Activated CD8-positive, alpha-beta memory T cell treated with anti-CD3 and anti-CD28 coated beads for 36 hours (primary cell): ENCODE results near the gene DUS2. TPM values are rescaled to one million over a fixed set of nuclear protein-coding genes. Genes with fewer than 3 reads are reported as not detected.

ENCODE experiments used
- CTCF ChIA-PET: fragments of 350-600 bp; sonication (Branson Sonifier 250); formaldehyde crosslinking; loops from one replicate; lab custom pipeline; 2021; ENCODE audit warnings: antibody characterized with exemption; lab: Charles Lee
- POLR2A ChIA-PET: fragments of 350-600 bp; sonication (Branson Sonifier 250); formaldehyde crosslinking; loops from one replicate; lab custom pipeline; 2021; ENCODE audit warnings: antibody characterized with exemption; lab: Charles Lee
- total RNA-seq, 2 experiments: library from RNA; stranded (reverse); gene quantifications; one replicate each; pipeline ENCODE4 v1.2.3, GENCODE V29; 2021

DUS2 gene
- 10 to 100 TPM; 37.1 to 40.3 TPM for total RNA-seq

DNA sequence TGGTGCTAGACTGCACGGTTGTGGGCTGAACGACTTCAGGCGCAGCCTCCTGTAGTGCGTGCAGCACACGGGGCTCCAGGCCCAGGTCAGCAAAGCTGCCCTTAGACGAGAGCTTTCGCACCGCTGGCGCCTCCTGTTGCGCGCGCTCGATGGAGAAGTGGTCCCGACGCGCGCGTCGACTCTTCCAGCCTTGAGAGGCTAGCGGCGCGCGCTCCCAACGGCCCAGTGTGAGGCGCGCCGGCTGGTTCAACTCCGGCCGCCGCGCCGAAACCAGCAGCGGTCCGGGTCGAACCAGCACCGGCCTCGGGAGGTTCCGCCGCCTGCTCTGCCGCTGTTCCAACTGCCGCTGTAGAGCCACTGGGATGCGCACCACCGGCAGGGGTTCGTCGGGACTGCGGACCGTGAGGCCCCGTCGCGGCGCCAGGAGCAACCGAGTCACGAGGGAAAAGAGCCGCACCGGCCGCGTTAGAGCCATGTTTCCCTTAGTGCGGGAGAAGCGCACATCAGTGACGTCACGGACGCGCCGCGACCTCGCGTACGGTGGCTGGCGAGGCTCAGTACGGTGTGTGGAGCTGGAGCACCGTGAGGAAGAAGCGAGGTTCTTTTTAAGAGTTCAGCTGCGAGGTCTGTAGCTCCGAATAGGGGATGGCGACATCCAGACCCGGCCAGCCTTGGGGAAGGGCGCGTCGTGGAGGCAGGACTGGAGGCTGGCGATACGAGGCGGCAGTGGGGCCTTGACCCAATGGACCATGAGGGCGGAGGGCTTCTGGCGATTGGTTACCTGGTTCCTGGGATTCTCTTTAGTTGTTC lies at the start of gene DUS2, which contains the start of gene DDX28:
Gene DUS2, plus strand, starts transcription at position 557 of the 810 bp plus-strand sequence. CDS start 14,740 bp downstream, outside the sequence.
Gene DDX28, minus strand, starts transcription at position 505 of the 810 bp plus-strand sequence. Its CDS starts 30 bp downstream, at position 475.
- POLR2A ChIA-PET: interaction anchor here (0.6 to 1.9 kb wide), 7 partner anchors 11 to 57 kb away, joined by 3 to 11 read pairs (median 5); partner anchors contain the start of gene DPEP2
- CTCF ChIA-PET: interaction anchor here (0.7 to 2.3 kb wide), 16 partner anchors 13 to 183 kb away, joined by 3 to 8 read pairs (median 4); no protein-coding TSS in a partner anchor

DNA sequence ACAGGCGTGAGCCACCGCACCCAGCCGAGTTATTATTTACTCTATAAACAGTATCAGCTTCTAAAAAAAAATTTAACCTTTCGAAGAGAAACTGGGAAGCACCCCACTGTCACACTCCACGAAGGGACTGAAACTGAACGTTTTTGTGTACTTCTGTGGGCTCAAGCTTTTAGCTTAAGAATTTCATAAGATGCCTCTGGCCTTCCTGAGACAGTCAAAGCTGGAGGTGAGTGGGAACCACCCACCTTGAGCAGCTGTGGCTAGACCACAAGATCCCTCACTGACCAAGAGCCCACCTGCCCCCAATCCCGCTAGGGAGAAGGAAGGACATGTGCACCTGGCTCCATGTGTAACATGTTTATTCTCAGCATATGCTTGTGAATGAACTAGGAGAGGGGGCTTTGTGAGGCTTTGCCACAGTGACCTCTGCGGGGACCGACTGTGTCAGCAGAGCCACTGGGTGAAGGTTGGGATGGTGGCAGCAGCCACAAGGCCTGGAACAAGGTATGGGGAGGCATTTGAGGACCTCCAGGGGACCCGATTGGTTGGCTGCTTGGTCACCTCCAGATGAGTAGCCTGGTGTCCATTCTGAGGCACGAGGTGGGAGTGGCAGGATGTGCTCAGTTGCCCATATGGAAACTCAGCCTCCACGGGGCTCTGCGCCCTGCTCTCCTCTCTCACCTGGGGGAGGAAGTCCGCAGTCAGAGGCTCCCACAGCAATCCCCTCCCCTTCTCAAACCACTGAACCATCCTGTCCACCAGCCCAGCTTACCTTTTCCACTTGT lies 47.6 kb upstream of the DUS2 start:
- ChIA-PET POLR2A (interaction anchor here (0.6 kb wide), 1 partner anchor 485 kb away, joined by 5 read pairs; no protein-coding TSS in a partner anchor), CTCF (no interaction called here)

DNA sequence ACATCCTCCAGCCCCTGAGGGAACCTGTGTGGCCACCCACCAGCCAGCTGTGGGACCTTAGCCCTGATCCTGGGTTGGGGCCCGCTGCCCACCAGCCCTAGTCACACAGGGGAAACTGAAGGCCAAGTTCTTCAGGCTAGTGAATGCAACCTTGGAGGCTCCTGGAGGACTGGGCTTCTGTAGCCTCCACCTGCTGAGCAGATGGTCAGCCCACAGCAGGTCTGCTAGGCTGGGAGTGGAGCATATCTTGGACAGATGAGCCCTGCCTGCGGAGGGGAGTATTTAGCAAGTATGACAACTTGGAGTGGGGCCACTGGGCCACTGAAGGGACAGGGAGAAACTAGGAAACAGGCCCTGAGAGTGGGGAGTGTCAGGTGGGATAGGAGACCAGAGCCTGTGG lies 46.9 kb upstream of the DUS2 start:
- ChIA-PET CTCF (no interaction called here), POLR2A (no interaction called here)

- ChIA-PET POLR2A (no interaction called here), CTCF (interaction anchor here (0.7 to 1.4 kb wide), 2 partner anchors 16 to 93 kb away, joined by 3 read pairs; no protein-coding TSS in a partner anchor)
Measured at GRCh38 chr16:67977005-67977404, 46.1 kb upstream of the DUS2 start.

GRCh38 chr16:67977469-67978227 lies 45.4 kb upstream of the DUS2 start:
- CTCF ChIA-PET: interaction anchor here (0.7 to 1.4 kb wide), 2 partner anchors 15 to 94 kb away, joined by 3 read pairs; no protein-coding TSS in a partner anchor
- POLR2A ChIA-PET: no interaction called here

DNA sequence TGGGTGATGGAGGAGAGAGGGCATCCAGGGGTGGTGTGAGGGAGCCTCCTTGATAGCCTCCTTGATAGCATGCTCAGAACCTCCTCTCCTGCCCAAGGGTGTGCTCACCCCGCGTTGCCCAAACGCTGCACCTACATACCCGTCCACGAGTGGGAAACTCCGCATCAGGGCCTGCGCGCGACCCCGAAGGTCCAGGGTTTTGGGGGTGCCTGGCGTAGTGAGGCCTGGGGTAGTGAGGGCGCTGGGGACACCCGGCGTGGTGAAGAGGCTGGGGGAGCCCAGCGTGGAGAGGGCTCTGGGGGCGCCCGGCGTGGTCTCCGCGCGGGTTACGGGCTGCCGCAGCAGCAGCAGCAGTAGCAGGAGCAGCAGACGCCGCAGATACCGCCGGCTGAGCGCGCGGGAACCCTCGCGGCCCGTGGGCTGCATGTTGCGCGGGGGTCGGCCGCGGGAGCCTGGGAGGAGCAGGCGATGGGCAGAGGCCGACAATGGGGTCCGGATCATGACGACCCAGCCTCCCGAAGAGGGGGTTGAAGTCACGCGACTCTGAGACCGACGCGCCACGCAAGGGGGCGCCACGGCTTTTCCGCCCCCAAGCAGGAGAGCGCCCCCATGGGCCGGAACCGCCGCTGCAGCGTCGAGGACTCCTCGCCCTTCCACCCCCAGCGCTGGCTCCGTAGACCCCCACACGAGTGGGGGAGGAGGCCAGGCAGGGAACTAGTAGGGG lies 43.0 kb upstream of the DUS2 start, which contains the start of gene DPEP3:
Gene DPEP3, minus strand, starts transcription at position 545 of the 724 bp plus-strand sequence. Its CDS starts 119 bp downstream, at position 426.
- CTCF ChIA-PET: interaction anchor here (1.3 kb wide), 1 partner anchor 19 kb away, joined by 5 read pairs; the partner anchor contains the start of gene DPEP2

GRCh38 chr16:67982011-67982696 lies 40.9 kb upstream of the DUS2 start:
- ChIA-PET CTCF (no interaction called here), POLR2A (no interaction called here)

More for the DNA sequence above, 43.0 kb upstream of the DUS2 start, which contains the start of gene DPEP3:
- POLR2A ChIA-PET: no interaction called here

GRCh38 chr16:67986949-67987348 lies 36.1 kb upstream of the DUS2 start:
- ChIA-PET CTCF (no interaction called here), POLR2A (no interaction called here)

DNA sequence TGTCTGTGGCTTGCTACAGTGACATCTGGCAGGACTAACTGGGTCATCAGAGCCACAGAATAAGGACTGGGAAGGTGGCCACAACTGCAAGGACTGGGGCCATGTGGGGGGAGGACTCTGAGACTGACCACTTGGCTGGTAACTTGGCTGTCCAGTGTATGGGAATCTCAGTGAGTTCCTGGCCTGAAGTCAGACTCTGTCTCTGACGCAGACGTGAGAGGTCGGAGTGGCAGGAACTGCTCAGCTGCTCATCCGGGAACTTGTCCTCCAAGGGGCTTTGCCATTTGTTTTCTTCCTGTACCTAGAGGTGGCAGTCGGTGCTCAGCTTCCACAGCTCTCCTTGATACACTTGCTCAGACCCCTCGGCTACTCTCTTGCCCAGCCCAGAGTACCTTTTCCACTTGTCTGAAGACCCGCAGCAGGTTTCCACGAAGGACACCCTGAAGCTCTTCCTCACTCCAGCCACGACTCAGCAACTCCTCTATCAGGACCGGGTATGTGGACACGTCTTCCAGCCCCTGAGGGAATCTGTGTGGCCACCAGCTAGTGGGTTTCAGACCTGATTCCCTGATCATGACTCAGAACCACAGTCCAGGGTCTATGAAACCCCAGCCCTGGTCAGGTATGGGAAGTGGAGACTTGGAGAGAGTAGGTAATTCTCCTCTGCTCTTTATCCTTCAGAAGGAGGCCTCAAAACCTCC lies 35.5 kb upstream of the DUS2 start:
- POLR2A ChIA-PET: interaction anchor here (0.7 kb wide), 1 partner anchor 325 kb away, joined by 3 read pairs; no protein-coding TSS in a partner anchor
- CTCF ChIA-PET: no interaction called here

- CTCF ChIA-PET: interaction anchor here (1.0 kb wide), 2 partner anchors 16 to 34 kb away, joined by 3 to 4 read pairs; no protein-coding TSS in a partner anchor
- POLR2A ChIA-PET: interaction anchor here (0.7 kb wide), 1 partner anchor 326 kb away, joined by 3 read pairs; no protein-coding TSS in a partner anchor
Measured at GRCh38 chr16:67988675-67989074, 34.4 kb upstream of the DUS2 start.

GRCh38 chr16:67989322-67990017 lies 33.6 kb upstream of the DUS2 start:
- POLR2A ChIA-PET: no interaction called here
- CTCF ChIA-PET: interaction anchor here (1.0 kb wide), 2 partner anchors 17 to 33 kb away, joined by 3 to 4 read pairs; no protein-coding TSS in a partner anchor

DNA sequence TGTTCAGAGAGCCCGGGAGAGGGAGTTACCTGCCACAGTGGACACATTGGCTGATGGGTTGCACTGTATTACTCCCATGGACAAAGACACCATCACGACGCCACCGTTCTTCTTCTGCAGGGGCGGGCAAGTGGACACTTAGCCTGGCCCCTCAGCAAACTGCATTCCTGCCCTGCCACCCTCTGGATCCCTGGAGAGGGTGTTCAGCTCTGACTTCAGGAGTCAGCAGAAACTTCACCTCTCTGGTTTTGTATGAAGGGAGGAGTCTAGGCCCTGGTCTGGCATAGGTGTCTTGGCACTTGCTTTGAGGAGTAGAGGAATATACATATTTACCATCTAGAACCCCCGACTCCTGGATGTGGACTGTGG lies 33.1 kb upstream of the DUS2 start:
- ChIA-PET CTCF (interaction anchor here (1.0 kb wide), 1 partner anchor 18 kb away, joined by 4 read pairs; no protein-coding TSS in a partner anchor), POLR2A (no interaction called here)

- POLR2A ChIA-PET: no interaction called here
- CTCF ChIA-PET: interaction anchor here (0.9 to 2.7 kb wide), 5 partner anchors 13 to 87 kb away, joined by 3 to 13 read pairs (median 4); no protein-coding TSS in a partner anchor
Measured at GRCh38 chr16:67992661-67993206, 30.4 kb upstream of the DUS2 start.

GRCh38 chr16:67993207-67994039 lies 29.7 kb upstream of the DUS2 start:
- POLR2A ChIA-PET: interaction anchor here (0.6 kb wide), 1 partner anchor 47 kb away, joined by 3 read pairs; no protein-coding TSS in a partner anchor

More at GRCh38 chr16:67993207-67994039, 29.7 kb upstream of the DUS2 start:
- CTCF ChIA-PET: interaction anchor here (0.7 to 2.7 kb wide), 10 partner anchors 8 to 237 kb away, joined by 3 to 13 read pairs (median 3); partner anchors contain the start of genes DDX28, DPEP2NB and DUS2
